Erythroblast (primary cell): ENCODE data around the gene UNC79.

Experiments
- GATA1 ChIP-seq: IDR thresholded peaks from 2 replicates; pipeline ENCODE4 v1.6.1; 2011; ENCODE audit warnings: low read depth, mild to moderate bottlenecking, control low read depth, low read length, moderate library complexity
- POLR2A ChIP-seq: IDR thresholded peaks from 2 replicates; pipeline ENCODE4 v1.6.1; 2011; ENCODE audit warnings: mild to moderate bottlenecking, low read length

GRCh38 chr14:93716002-93716745, 285.4 kb downstream of the UNC79 start:
- no peak for TF ChIP-seq POLR2A
- TF ChIP-seq GATA1, result no peak
